ENCODE data around the gene ULK4. TPM values are rescaled to one million over a fixed set of nuclear protein-coding genes. Genes with fewer than 3 reads are reported as not detected.

ULK4 gene
- total and polyA plus RNA-seq, 2 of the 4 experiments (the other 2 are of a cell fraction), result 2.7 to 5.0 TPM

GRCh38 chr3:41320953-41321641 is 640.8 kb downstream of the ULK4 start:
- Histone ChIP-seq H2BK120ac (ENCODE audit: low read depth, low read length) (no peak overlapping the region), H3K56ac (ENCODE audit: extremely low read depth, insufficient read depth, low read length) (no peak overlapping the region), H4K5ac (ENCODE audit: low read depth, low read length) (no peak overlapping the region), H2BK15ac (ENCODE audit: low read depth, low read length) (no peak overlapping the region), H2AK5ac (ENCODE audit: low read depth, low read length) (no peak overlapping the region), H3K27me3 (ENCODE audit: control insufficient read depth, insufficient read depth, low read length) (no peaks in the 10 kb centered on the region), H3K4me2 (ENCODE audit: low read depth, low read length) (no peak overlapping the region), H2BK5ac (ENCODE audit: low read depth, low read length, poor library complexity, severe bottlenecking) (no peak overlapping the region), H3K4ac (ENCODE audit: low read depth, low read length) (no peak overlapping the region), H4K91ac (ENCODE audit: insufficient read depth, low read depth, low read length) (no peak overlapping the region), H3K27ac (ENCODE audit: insufficient read depth, low read length) (no peak overlapping the region), H3K9ac (ENCODE audit: low read depth, low read length) (no peak overlapping the region), H3K4me1 (ENCODE audit: control insufficient read depth, insufficient read depth, low read length) (no peaks in the 10 kb centered on the region), H3K4me3 (ENCODE audit: insufficient read depth, low read depth, low read length) (no peak overlapping the region), H4K8ac (ENCODE audit: low read depth in 2 of 2, low read length in 2 of 2) (no peak overlapping the region), H3K18ac (ENCODE audit: low read depth, low read length) (no peak overlapping the region), H3K36me3 (ENCODE audit: control insufficient read depth, insufficient read depth, low read length) (no peaks in the 10 kb centered on the region), H3K23ac (ENCODE audit: low read depth, low read length) (no peak overlapping the region), H2AFZ (replicated peaks; ENCODE audit: low read length, poor library complexity) (no peak overlapping the region), H2AK9ac (replicated peaks; ENCODE audit: low read depth, low read length, poor library complexity) (no peak overlapping the region), H3K14ac (replicated peaks; ENCODE audit: low read depth, low read length) (no peak overlapping the region), H2BK20ac (ENCODE audit: low read depth, low read length) (no peak overlapping the region), H3K9me3 (ENCODE audit: control insufficient read depth, insufficient read depth, low read length) (no peaks in the 10 kb centered on the region), H3K9me1 (ENCODE audit: insufficient read depth, low read length) (no peaks in the 10 kb centered on the region), H4K20me1 (ENCODE audit: insufficient read depth, low read length) (no peaks in the 10 kb centered on the region), H3K79me1 (ENCODE audit: low read depth in 1 of 2, low read length in 2 of 2) (no peaks in the 10 kb centered on the region)
- dilution Hi-C loops (cut with HindIII; ENCODE audit: low sequenced_read_pairs, unreplicated experiment) (no loop called here), intact Hi-C loops (cut with micrococcal nuclease) (no loop called here), in situ Hi-C loops (cut with MboI; ENCODE audit: low sequenced_read_pairs) (no loop called here)
- CTCF ChIA-PET, result no interaction called here
- no peak for TF ChIP-seq SMC3 (IDR thresholded peaks at IDR 0.05; ENCODE audit: low read depth, low read length)
- no peak for TF ChIP-seq BHLHE40 (IDR thresholded peaks at IDR 0.05; ENCODE audit: low read depth, low read length)
- no peak for TF ChIP-seq FOS (IDR thresholded peaks at IDR 0.05; ENCODE audit: low read depth, low read length)
- TF ChIP-seq MAZ (IDR thresholded peaks at IDR 0.05; ENCODE audit: borderline replicate concordance, low read depth, low read length), result no peak
- TF ChIP-seq RCOR1 (IDR thresholded peaks at IDR 0.05; ENCODE audit: insufficient replicate concordance, low read length), result no peak
- no peak for TF ChIP-seq CEBPB (IDR thresholded peaks at IDR 0.05; ENCODE audit: low read depth, low read length)
- TF ChIP-seq, protein P1, sequence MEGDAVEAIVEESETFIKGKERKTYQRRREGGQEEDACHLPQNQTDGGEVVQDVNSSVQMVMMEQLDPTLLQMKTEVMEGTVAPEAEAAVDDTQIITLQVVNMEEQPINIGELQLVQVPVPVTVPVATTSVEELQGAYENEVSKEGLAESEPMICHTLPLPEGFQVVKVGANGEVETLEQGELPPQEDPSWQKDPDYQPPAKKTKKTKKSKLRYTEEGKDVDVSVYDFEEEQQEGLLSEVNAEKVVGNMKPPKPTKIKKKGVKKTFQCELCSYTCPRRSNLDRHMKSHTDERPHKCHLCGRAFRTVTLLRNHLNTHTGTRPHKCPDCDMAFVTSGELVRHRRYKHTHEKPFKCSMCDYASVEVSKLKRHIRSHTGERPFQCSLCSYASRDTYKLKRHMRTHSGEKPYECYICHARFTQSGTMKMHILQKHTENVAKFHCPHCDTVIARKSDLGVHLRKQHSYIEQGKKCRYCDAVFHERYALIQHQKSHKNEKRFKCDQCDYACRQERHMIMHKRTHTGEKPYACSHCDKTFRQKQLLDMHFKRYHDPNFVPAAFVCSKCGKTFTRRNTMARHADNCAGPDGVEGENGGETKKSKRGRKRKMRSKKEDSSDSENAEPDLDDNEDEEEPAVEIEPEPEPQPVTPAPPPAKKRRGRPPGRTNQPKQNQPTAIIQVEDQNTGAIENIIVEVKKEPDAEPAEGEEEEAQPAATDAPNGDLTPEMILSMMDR (conservative IDR thresholded peaks at IDR 0.05; ENCODE audit: low read depth, low read length), result no peak
- no peak for ATAC-seq (ENCODE audit: low read depth)
- whole genome bisulfite sequencing, 2 experiments (ENCODE audit: extremely low coverage in 2 of 2, insufficient read length in 1 of 2), result no CpG with 5 or more reads among the region's 8 CpGs
- POLR2A ChIA-PET (ENCODE audit: unreplicated experiment), result no interaction called here
- no peak for DNase-seq
- BruUV-seq (replicated peaks), result no TSS peak
